GM21825 (cell line): ENCODE measurements around the gene MRPL40.
A peak's percentile ranks its signal among the peaks of the same experiment; 100 is the strongest.

Source experiments
- ATAC-seq: cut with Tn5 transposase; IDR thresholded peaks from one replicate; pipeline ENCODE4 v1.9.1; 2021; ENCODE audit warnings: mild to moderate bottlenecking, moderate library complexity; ENCODE audit not compliant: unreplicated experiment

The MRPL40 gene

GRCh38 chr22:19478901-19479354, 46.6 kb downstream of the MRPL40 start, which contains the start of gene UFD1:
TSS of gene UFD1 (minus strand) at chr22:19479193. CDS start at chr22:19479085, 108 bp downstream.
- peak; percentile 49 for ATAC-seq

- peak; percentile 76 for ATAC-seq
These were observed 47.2 kb downstream of the MRPL40 start, which contains the start of gene CDC45 for GRCh38 chr22:19479355-19480172. TSS of gene CDC45 (plus strand) at chr22:19479920. CDS start at chr22:19479969, 49 bp downstream.

GRCh38 chr22:19480173-19480568, 47.8 kb downstream of the MRPL40 start:
- ATAC-seq, result no peak

- no peak for ATAC-seq
These were observed 48.4 kb downstream of the MRPL40 start for GRCh38 chr22:19480789-19481188.

GRCh38 chr22:19482297-19482696, 50.0 kb downstream of the MRPL40 start:
- ATAC-seq, result no peak

GRCh38 chr22:19483481-19484244, 51.3 kb downstream of the MRPL40 start:
- ATAC-seq, result no peak
